Measurements from ENCODE around the gene RPS6KL1.

- no peak for TF ChIP-seq EGR1 (IDR thresholded peaks at IDR 0.05)
- TF ChIP-seq CEBPB (IDR thresholded peaks at IDR 0.05): no peak
These were observed 32.8 kb downstream of the RPS6KL1 start for GRCh38 chr14:74890262-74890661.

Measured in Ishikawa (cell line).